Measurements from ENCODE around the gene TNFRSF18.

GRCh38 chr1:1196431-1197187, 9.8 kb downstream of the TNFRSF18 start:
- TF ChIP-seq CTCF (conservative IDR thresholded peaks at IDR 0.05) (no peak), EZH2 (IDR thresholded peaks at IDR 0.05; ENCODE audit: low read depth) (no peak)

Data from PC-9 (cell line).